A549 (cell line): Measurements from ENCODE around the gene CD5L. TPM values are rescaled to one million over a fixed set of nuclear protein-coding genes. Genes with fewer than 3 reads are reported as not detected.

ENCODE experiments used
- ATAC-seq, 2 experiments: fragments of 200-7000 bp in 1 of 2; fragments of >200 bp in 1 of 2; cut with Nextera tagmentation in 1 of 2; cut with Tn5 transposase in 1 of 2; 3 replicates each; pipeline versions ENCODE4 v1.8.0 to v1.9.1; 2018 to 2020; ENCODE audit warnings: mild to moderate bottlenecking in 1 of 2, moderate library complexity in 1 of 2
- CTCF ChIA-PET: fragments of 300-600 bp; sonication (Branson Sonifier 250); formaldehyde crosslinking; extraction: SDS; loops from one replicate; lab custom pipeline; 2021; ENCODE audit warnings: antibody characterized with exemption, inconsistent platforms; lab: Yijun Ruan, JAX
- POLR2A ChIA-PET: fragments of 350-600 bp; formaldehyde crosslinking; extraction: SDS; loops from one replicate; lab custom pipeline; 2021; ENCODE audit warnings: antibody characterized with exemption, inconsistent platforms; lab: Yijun Ruan, JAX
- DNase-seq, 2 experiments: peaks; one replicate each; pipeline versions ENCODE4 v3.0.0 to v3.0.0-alpha.2; 2011 to 2016; ENCODE audit warnings: low read depth in 1 of 2, low spot score in 1 of 2
- FAIRE-seq: peaks from 2 replicates; lab custom pipeline; 2011; peaks lifted over from hg19 to GRCh38; lab: Jason Lieb, UNC
- H3K27ac ChIP-seq, 2 experiments: fragments of >200 bp; sonication (Bioruptor Twin); formaldehyde crosslinking; 3 replicates each; pipeline ENCODE4 v1.5.1; 2016 to 2017
- H3K4me1 ChIP-seq: fragments of >200 bp; sonication (Bioruptor Twin); formaldehyde crosslinking; 3 replicates; pipeline ENCODE4 v1.6.1; 2016
- H3K4me2 ChIP-seq: fragments of >200 bp; sonication (Bioruptor Twin); formaldehyde crosslinking; 3 replicates; pipeline ENCODE4 v1.6.1; 2016
- H3K4me3 ChIP-seq: fragments of >200 bp; sonication (Bioruptor Twin); formaldehyde crosslinking; 3 replicates; pipeline ENCODE4 v1.5.1; 2016
- H3K9me3 ChIP-seq: fragments of >200 bp; sonication (Bioruptor Twin); formaldehyde crosslinking; 3 replicates; pipeline ENCODE4 v1.6.1; 2016
- BCL3 ChIP-seq: fragments of >200 bp; sonication (Bioruptor Twin); formaldehyde crosslinking; IDR thresholded peaks from 3 replicates; pipeline ENCODE4 v1.6.1; 2016
- BHLHE40 ChIP-seq: IDR thresholded peaks from 2 replicates; pipeline ENCODE4 v1.6.1; 2012; ENCODE audit warnings: low read depth, low read length, inconsistent platforms
- CHD4 ChIP-seq: fragments of 200-600 bp; sonication (generic); IDR thresholded peaks from 2 replicates; pipeline ENCODE4 v1.6.1; 2016; ENCODE audit warnings: antibody characterized with exemption, mild to moderate bottlenecking, borderline replicate concordance
- CTCF ChIP-seq: fragments of >200 bp; sonication (Bioruptor Twin); formaldehyde crosslinking; IDR thresholded peaks from 3 replicates; pipeline ENCODE4 v1.5.1; 2016
- EHF ChIP-seq: fragments of 250-450 bp; sonication (Bioruptor Pico); IDR thresholded peaks from 2 replicates; pipeline ENCODE4 v1.5.0; 2020; ENCODE audit warnings: mild to moderate bottlenecking
- ELK1 ChIP-seq: fragments of 150-350 bp; IDR thresholded peaks from 2 replicates; pipeline ENCODE4 v1.6.1; 2014; ENCODE audit warnings: low read depth, mild to moderate bottlenecking, low read length
- ESRRA ChIP-seq: fragments of 150-350 bp; IDR thresholded peaks from 2 replicates; pipeline ENCODE4 v1.6.1; 2014; ENCODE audit warnings: mild to moderate bottlenecking, low read length, borderline replicate concordance
- GATA3 ChIP-seq: IDR thresholded peaks from 2 replicates; pipeline ENCODE4 v1.6.1; 2012; ENCODE audit warnings: borderline replicate concordance
- HES2 ChIP-seq: fragments of >200 bp; sonication (Bioruptor Twin); formaldehyde crosslinking; IDR thresholded peaks from 2 replicates; pipeline ENCODE4 v1.6.1; 2016
- HOXB13 ChIP-seq: fragments of 250-450 bp; sonication (Bioruptor Pico); IDR thresholded peaks from 2 replicates; pipeline ENCODE4 v1.5.0; 2020; ENCODE audit warnings: low read depth, mild to moderate bottlenecking, moderate library complexity
- KDM5A ChIP-seq: fragments of 200-600 bp; sonication (generic); IDR thresholded peaks from 2 replicates; pipeline ENCODE4 v1.6.1; 2016; ENCODE audit warnings: antibody characterized with exemption, mild to moderate bottlenecking
- MAX ChIP-seq: IDR thresholded peaks from 2 replicates; pipeline ENCODE4 v1.6.1; 2012
- MAZ ChIP-seq: fragments of 150-350 bp; IDR thresholded peaks from 2 replicates; pipeline ENCODE4 v1.6.1; 2014; ENCODE audit warnings: antibody characterized with exemption, low read depth, low read length, borderline replicate concordance
- NPAS2 ChIP-seq: fragments of 250-450 bp; sonication (Bioruptor Pico); IDR thresholded peaks from 2 replicates; pipeline ENCODE4 v1.8.0; 2022; ENCODE audit warnings: mild to moderate bottlenecking, moderate library complexity, borderline replicate concordance
- PHF8 ChIP-seq: fragments of 200-600 bp; sonication (generic); IDR thresholded peaks from 2 replicates; pipeline ENCODE4 v1.6.1; 2016; ENCODE audit warnings: low read depth, mild to moderate bottlenecking, antibody characterized with exemption, moderate library complexity, borderline replicate concordance
- REST ChIP-seq: fragments of 200-600 bp; sonication (generic); IDR thresholded peaks from 2 replicates; pipeline ENCODE4 v1.6.1; 2016; ENCODE audit warnings: antibody characterized with exemption, mild to moderate bottlenecking, moderate library complexity
- SREBF2 ChIP-seq: fragments of 450-650 bp; IDR thresholded peaks from 2 replicates; pipeline ENCODE4 v1.6.1; 2014; ENCODE audit warnings: mild to moderate bottlenecking, moderate library complexity
- ZNF302 ChIP-seq: fragments of 250-450 bp; sonication (Bioruptor Pico); IDR thresholded peaks from 2 replicates; pipeline ENCODE4 v1.9.0; 2021; ENCODE audit warnings: inconsistent platforms, mild to moderate bottlenecking, moderate library complexity
- WGBS: methylation state at CpG from one replicate; pipeline ENCODE4 v1.1.6; 2017; ENCODE audit errors: missing lambda C conversion rate; 5-methylcytosine and 5-hydroxymethylcytosine counted together
- polyA minus RNA-seq: library from RNA; depleted of rRNA, polyadenylated mRNA; stranded (reverse); fragments of >200 nt; gene quantifications from 2 replicates; pipeline ENCODE4 v1.2.3, GENCODE V29; 2011; rRNA and poly(A)+ RNA removed
- polyA plus RNA-seq, 4 experiments: library from polyadenylated mRNA; depleted of rRNA in 3 of 4; stranded (reverse); fragments of >200 nt; fragmentation: RNase III in 1 of 4; extraction: RNeasy Plus Mini Kit Qiagen cat#74134 plus additional on column Dnase treatment in 1 of 4; gene quantifications; 2 replicates in 3 of 4; 3 replicates in 1 of 4; pipeline ENCODE4 v1.2.3, GENCODE V29; 2011 to 2017

Gene CD5L
- not detected in 2 replicates for polyA plus RNA-seq (2011; rRNA removed)
- polyA plus RNA-seq (2012; cell fraction: cytosol; rRNA removed): not detected in 2 replicates
- polyA plus RNA-seq (2012; cell fraction: nucleus; rRNA removed): not detected in 2 replicates
- polyA plus RNA-seq (2017; fragmentation: RNase III; extraction: RNeasy Plus Mini Kit Qiagen cat#74134 plus additional on column Dnase treatment): not detected in 3 replicates
- not detected in 2 replicates for polyA minus RNA-seq

- no peak within 1 kb of the TSS for H3K27ac ChIP-seq
These were observed at the start of gene CD5L for GRCh38 chr1:157841708-157842107. Gene CD5L, minus strand, starts transcription at chr1:157841808. Its CDS starts 107 bp downstream, at chr1:157841701.

GRCh38 chr1:157882580-157882979 is 41.0 kb upstream of the CD5L start:
- ATAC-seq (no peak), DNase-seq (no peak), FAIRE-seq (no peak)
- no peaks in the 10 kb centered on the region for H3K4me1 ChIP-seq
- no peak for TF ChIP-seq SREBF2
- no peak for TF ChIP-seq GATA3
- TF ChIP-seq ZNF302 (CRISPR knock-in tag): no peak
- no peaks in the 10 kb centered on the region for H3K9me3 ChIP-seq
- POLR2A ChIA-PET: no interaction called here
- H3K4me3 ChIP-seq: no peak overlapping the region
- 33% methylated on average over 2 of the region's 2 CpGs for WGBS
- no peak overlapping the region for H3K4me2 ChIP-seq
- H3K27ac ChIP-seq: no peak overlapping the region
- CTCF ChIA-PET: interaction anchor here (1.1 to 2.7 kb wide), 2 partner anchors 65 to 242 kb away, joined by 3 to 8 read pairs; no protein-coding TSS in a partner anchor

More at GRCh38 chr1:157841708-157842107, at the start of gene CD5L:
- POLR2A ChIA-PET: no interaction called here
- H3K9me3 ChIP-seq: no peaks in the 10 kb centered on the region
- DNase-seq (no peak), ATAC-seq (no peak; a peak in 1 of 6 replicates), FAIRE-seq (no peak)
- TF ChIP-seq BHLHE40 (no peak), HES2 (no peak), REST (no peak), ELK1 (no peak)
- WGBS: 0% methylated on average over 3 of the region's 3 CpGs
- H3K4me3 ChIP-seq: no peak within 1 kb of the TSS
- CTCF ChIA-PET: no interaction called here
- no peaks in the 10 kb centered on the region for H3K4me1 ChIP-seq
- H3K4me2 ChIP-seq: no peak within 1 kb of the TSS

GRCh38 chr1:157880621-157881020 is 39.0 kb upstream of the CD5L start:
- 0% methylated on average over 4 of the region's 4 CpGs for WGBS
- Histone ChIP-seq H3K9me3 (no peaks in the 10 kb centered on the region), H3K4me1 (no peaks in the 10 kb centered on the region), H3K4me3 (no peak overlapping the region), H3K27ac (no peak overlapping the region), H3K4me2 (no peak overlapping the region)
- ATAC-seq (no peak), DNase-seq (no peak), FAIRE-seq (no peak)
- ChIA-PET CTCF (interaction anchor here (0.6 to 1.8 kb wide), 4 partner anchors 68 to 244 kb away, joined by 3 to 9 read pairs (median 4); no protein-coding TSS in a partner anchor), POLR2A (no interaction called here)
- TF ChIP-seq HOXB13: no peak
- no peak for TF ChIP-seq BCL3
- no peak for TF ChIP-seq NPAS2 (CRISPR knock-in tag)
- no peak for TF ChIP-seq CTCF
- no peak for TF ChIP-seq CHD4
- no peak for TF ChIP-seq PHF8
- TF ChIP-seq ESRRA: no peak
- TF ChIP-seq EHF (CRISPR knock-in tag): no peak
- no peak for TF ChIP-seq KDM5A
- TF ChIP-seq MAZ: no peak
- no peak for TF ChIP-seq MAX
- no peak for TF ChIP-seq ZNF302 (CRISPR knock-in tag)
